HepG2 (cell line): ENCODE measurements around the gene SGPL1. TPM values are rescaled to one million over a fixed set of nuclear protein-coding genes. Genes with fewer than 3 reads are reported as not detected.

ENCODE experiments used
- DNMT3B ChIP-seq: conservative IDR thresholded peaks from 2 replicates; pipeline ENCODE4 v1.6.1; 2016; ENCODE audit warnings: missing biosample characterization, control low read depth
- MBNL3 ChIP-seq: fragments of 250-450 bp; sonication (Bioruptor Pico); conservative IDR thresholded peaks from 2 replicates; pipeline ENCODE4 v1.8.0; 2022; ENCODE audit warnings: mild to moderate bottlenecking, inconsistent platforms
- MXD1 ChIP-seq: sonication (generic); formaldehyde crosslinking; IDR thresholded peaks from 2 replicates; pipeline ENCODE4 v1.4.0; 2020; ENCODE audit warnings: mild to moderate bottlenecking, missing genetic modification reagents
- PAWR ChIP-seq: sonication (generic); formaldehyde crosslinking; IDR thresholded peaks from 2 replicates; pipeline ENCODE4 v1.4.0; 2020; ENCODE audit warnings: missing genetic modification reagents, mild to moderate bottlenecking, borderline replicate concordance
- POLR2G ChIP-seq: fragments of 200-400 bp; formaldehyde crosslinking; IDR thresholded peaks from 2 replicates; pipeline ENCODE4 v1.6.1; 2018; ENCODE audit warnings: mild to moderate bottlenecking, low read depth, low read length, moderate library complexity
- RERE ChIP-seq: IDR thresholded peaks from 2 replicates; pipeline ENCODE4 v1.6.1; 2016; ENCODE audit warnings: low read depth, missing genetic modification reagents, missing compliant biosample characterization
- SNRNP70 ChIP-seq: fragments of 200-400 bp; formaldehyde crosslinking; IDR thresholded peaks from 2 replicates; pipeline ENCODE4 v1.6.1; 2017; ENCODE audit warnings: mild to moderate bottlenecking, low read depth, low read length, moderate library complexity
- SOX6 ChIP-seq, 2 experiments: fragments of 450-650 bp in 1 of 2; sonication (generic) in 1 of 2; formaldehyde crosslinking in 1 of 2; IDR thresholded peaks; 2 replicates each; pipeline versions ENCODE4 v1.4.0 to v1.6.1; 2017 to 2020; ENCODE audit warnings: antibody characterized with exemption in 1 of 2, mild to moderate bottlenecking in 1 of 2, missing genetic modification reagents in 1 of 2
- SSRP1 ChIP-seq: IDR thresholded peaks from 2 replicates; pipeline ENCODE4 v1.6.1; 2016; ENCODE audit warnings: control low read depth
- TAF15 ChIP-seq: fragments of 200-400 bp; formaldehyde crosslinking; IDR thresholded peaks from one replicate; pipeline ENCODE4 v1.6.1; 2018; ENCODE audit warnings: mild to moderate bottlenecking, low read depth, low read length; ENCODE audit not compliant: poor library complexity, severe bottlenecking
- ZFY ChIP-seq: sonication (generic); formaldehyde crosslinking; IDR thresholded peaks from 2 replicates; pipeline ENCODE4 v1.4.0; 2020; ENCODE audit warnings: missing genetic modification reagents
- ZNF18 ChIP-seq: sonication (generic); formaldehyde crosslinking; IDR thresholded peaks from 2 replicates; pipeline ENCODE4 v1.8.0; 2022; ENCODE audit warnings: mild to moderate bottlenecking, missing genetic modification reagents; ENCODE audit not compliant: insufficient replicate concordance
- ZNF180 ChIP-seq: sonication (generic); formaldehyde crosslinking; IDR thresholded peaks from 2 replicates; pipeline ENCODE4 v1.4.0; 2020; ENCODE audit warnings: low read depth, missing genetic modification reagents, borderline replicate concordance
- ZNF292 ChIP-seq: sonication (generic); formaldehyde crosslinking; IDR thresholded peaks from 2 replicates; pipeline ENCODE4 v1.8.1; 2022; ENCODE audit warnings: mild to moderate bottlenecking, low read depth, missing genetic modification reagents, borderline replicate concordance
- ZNF460 ChIP-seq: sonication (generic); formaldehyde crosslinking; IDR thresholded peaks from 2 replicates; pipeline ENCODE4 v1.5.1; 2020; ENCODE audit warnings: missing genetic modification reagents, mild to moderate bottlenecking, borderline replicate concordance
- ZNF703 ChIP-seq: sonication (generic); formaldehyde crosslinking; IDR thresholded peaks from 2 replicates; pipeline ENCODE4 v1.5.1; 2020; ENCODE audit warnings: missing genetic modification reagents, mild to moderate bottlenecking, moderate library complexity, borderline replicate concordance
- ZNF788 ChIP-seq: sonication (generic); formaldehyde crosslinking; IDR thresholded peaks from 2 replicates; pipeline ENCODE4 v1.5.0; 2020; ENCODE audit warnings: mild to moderate bottlenecking, missing genetic modification reagents, borderline replicate concordance
- polyA plus RNA-seq, 8 experiments: library from polyadenylated mRNA; depleted of rRNA in 3 of 8; stranded (reverse) in 7 of 8; unstranded in 1 of 8; fragments of >200 nt; fragmentation: Illumina TruSeq in 4 of 8; extraction: Trizol in 4 of 8; gene quantifications; 2 replicates each; pipeline versions ENCODE4 v1.2.1 to v1.2.3, GENCODE V29; 2011 to 2016; ENCODE audit warnings: low read depth in 4 of 8, missing spikeins in 1 of 8, mixed read lengths in 1 of 8; ENCODE audit not compliant: insufficient read depth in 1 of 8
- total RNA-seq, 5 experiments: library from RNA; depleted of rRNA; stranded (reverse); fragments of >200 nt; fragmentation: Illumina TruSeq; extraction: Trizol; gene quantifications; 2 replicates each; pipeline ENCODE4 v1.2.3, GENCODE V29; 2016; ENCODE audit warnings: low read depth in 1 of 5
- TF ChIP-seq, protein P1 (sequence below): sonication (generic); formaldehyde crosslinking; IDR thresholded peaks from 2 replicates; pipeline ENCODE4 v1.5.0; 2020; ENCODE audit warnings: missing genetic modification reagents
- TF ChIP-seq, protein P2 (sequence below): fragments of 450-650 bp; IDR thresholded peaks from 2 replicates; pipeline ENCODE4 v1.6.1; 2017

SGPL1 gene
- total and polyA plus RNA-seq, 2 of the 13 experiments (the other 11 are each of a cell fraction or from before 2014, with no cell fraction given) = 17.6 to 25.0 TPM

DNA sequence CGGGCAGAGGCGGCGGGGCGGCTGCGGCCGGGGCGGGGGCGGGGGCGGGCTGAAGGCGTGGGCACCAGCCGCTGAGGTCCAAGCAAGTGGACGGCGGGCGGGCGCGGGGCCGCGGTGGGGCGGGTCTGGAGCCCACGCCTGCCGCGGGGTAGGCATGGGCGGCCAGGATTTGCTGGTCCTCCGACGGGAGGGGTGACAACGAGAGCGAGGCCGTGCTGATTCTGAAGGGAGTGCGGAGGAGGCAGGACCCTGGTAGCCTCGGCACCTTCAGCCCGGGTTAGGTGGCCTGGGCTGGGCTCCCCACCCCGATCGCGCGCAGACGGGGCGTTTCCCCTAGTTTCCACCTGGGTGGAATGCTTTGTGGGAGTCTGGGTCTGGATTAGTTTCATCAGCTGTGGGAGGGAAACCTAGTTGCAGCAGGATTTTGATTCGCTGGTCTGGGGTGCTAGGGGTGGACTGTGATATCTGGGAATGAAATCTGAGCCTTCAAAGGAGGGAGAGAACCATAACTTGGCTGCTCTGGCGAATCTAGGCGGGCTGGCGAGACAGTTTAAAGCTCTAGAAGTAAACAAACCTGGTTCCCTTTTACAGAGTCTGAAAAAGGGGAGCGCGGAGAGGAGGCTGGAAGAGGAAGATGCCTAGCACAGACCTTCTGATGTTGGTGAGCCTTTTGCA, 609 bp downstream of the SGPL1 start (continued):
- no peak for TF ChIP-seq ZNF18 (CRISPR knock-in tag)
- no peak for TF ChIP-seq TAF15
- no peak for TF ChIP-seq RERE
- no peak for TF ChIP-seq SNRNP70
- TF ChIP-seq ZNF180 (CRISPR knock-in tag) = no peak
- no peak for TF ChIP-seq SOX6 (IDR thresholded peaks at IDR 0.05)
- TF ChIP-seq SOX6 (CRISPR knock-in tag; IDR thresholded peaks at IDR 0.05) = no peak
- TF ChIP-seq ZNF788 (CRISPR knock-in tag) = no peak; the same call in 1 of the 2 replicates
- TF ChIP-seq ZFY (CRISPR knock-in tag) = no peak
- TF ChIP-seq, protein P1, sequence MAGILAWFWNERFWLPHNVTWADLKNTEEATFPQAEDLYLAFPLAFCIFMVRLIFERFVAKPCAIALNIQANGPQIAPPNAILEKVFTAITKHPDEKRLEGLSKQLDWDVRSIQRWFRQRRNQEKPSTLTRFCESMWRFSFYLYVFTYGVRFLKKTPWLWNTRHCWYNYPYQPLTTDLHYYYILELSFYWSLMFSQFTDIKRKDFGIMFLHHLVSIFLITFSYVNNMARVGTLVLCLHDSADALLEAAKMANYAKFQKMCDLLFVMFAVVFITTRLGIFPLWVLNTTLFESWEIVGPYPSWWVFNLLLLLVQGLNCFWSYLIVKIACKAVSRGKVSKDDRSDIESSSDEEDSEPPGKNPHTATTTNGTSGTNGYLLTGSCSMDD (CRISPR knock-in tag) = no peak
- TF ChIP-seq ZNF703 (CRISPR knock-in tag) = no peak
- TF ChIP-seq POLR2G = peak; percentile 32
- no peak for TF ChIP-seq ZNF460
- TF ChIP-seq ZNF292 = 0 out of 2 replicates have a peak, but pooled peaks have one; percentile 21
- TF ChIP-seq MXD1 = no peak
- TF ChIP-seq PAWR (CRISPR knock-in tag) = no peak
- TF ChIP-seq DNMT3B (CRISPR knock-in tag) = no peak
- no peak for TF ChIP-seq MBNL3 (CRISPR knock-in tag)
- TF ChIP-seq, protein P2, sequence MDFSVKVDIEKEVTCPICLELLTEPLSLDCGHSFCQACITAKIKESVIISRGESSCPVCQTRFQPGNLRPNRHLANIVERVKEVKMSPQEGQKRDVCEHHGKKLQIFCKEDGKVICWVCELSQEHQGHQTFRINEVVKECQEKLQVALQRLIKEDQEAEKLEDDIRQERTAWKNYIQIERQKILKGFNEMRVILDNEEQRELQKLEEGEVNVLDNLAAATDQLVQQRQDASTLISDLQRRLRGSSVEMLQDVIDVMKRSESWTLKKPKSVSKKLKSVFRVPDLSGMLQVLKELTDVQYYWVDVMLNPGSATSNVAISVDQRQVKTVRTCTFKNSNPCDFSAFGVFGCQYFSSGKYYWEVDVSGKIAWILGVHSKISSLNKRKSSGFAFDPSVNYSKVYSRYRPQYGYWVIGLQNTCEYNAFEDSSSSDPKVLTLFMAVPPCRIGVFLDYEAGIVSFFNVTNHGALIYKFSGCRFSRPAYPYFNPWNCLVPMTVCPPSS = no peak
- TF ChIP-seq SSRP1 = no peak
